Progenitor cell of endocrine pancreas (in vitro differentiated cells): ENCODE data around the gene TMEM120B. TPM values are rescaled to one million over a fixed set of nuclear protein-coding genes. Genes with fewer than 3 reads are reported as not detected.
A peak's percentile ranks its signal among the peaks of the same experiment; 100 is the strongest.

Experiments used
- DNase-seq: peaks from one replicate; pipeline ENCODE4 v3.0.0; 2021; ENCODE audit warnings: low spot score; ENCODE audit not compliant: unreplicated experiment
- H3K27ac Mint-ChIP-seq: 2 replicates; pipeline ENCODE4 v1.8.0; 2021; ENCODE audit warnings: mild to moderate bottlenecking, moderate library complexity, mixed read lengths
- H3K27me3 Mint-ChIP-seq: 2 replicates; pipeline ENCODE4 v1.8.0; 2021; ENCODE audit warnings: mixed read lengths
- H3K36me3 Mint-ChIP-seq: 2 replicates; pipeline ENCODE4 v1.8.0; 2022; ENCODE audit warnings: mixed read lengths; ENCODE audit not compliant: insufficient read depth
- H3K4me1 Mint-ChIP-seq: 2 replicates; pipeline ENCODE4 v1.8.0; 2021; ENCODE audit warnings: low read depth, mixed read lengths
- H3K4me3 Mint-ChIP-seq: 2 replicates; pipeline ENCODE4 v1.8.0; 2021; ENCODE audit warnings: low read depth, mild to moderate bottlenecking, moderate library complexity, mixed read lengths
- H3K9me3 Mint-ChIP-seq: 2 replicates; pipeline ENCODE4 v1.8.0; 2021; ENCODE audit warnings: low read depth, mixed read lengths
- total RNA-seq: library from RNA; stranded (reverse); gene quantifications from 2 replicates; pipeline ENCODE4 v1.2.1, GENCODE V29; 2021
- TF ChIP-seq, protein P1 (sequence below): fragments of 200-600 bp; sonication (generic); IDR thresholded peaks from one replicate; pipeline ENCODE4 v1.5.0; 2021; ENCODE audit warnings: antibody characterized with exemption, mild to moderate bottlenecking; ENCODE audit not compliant: unreplicated experiment

Gene TMEM120B
- total RNA-seq, 1 donor from 2014 or later: 16.1 TPM

DNA sequence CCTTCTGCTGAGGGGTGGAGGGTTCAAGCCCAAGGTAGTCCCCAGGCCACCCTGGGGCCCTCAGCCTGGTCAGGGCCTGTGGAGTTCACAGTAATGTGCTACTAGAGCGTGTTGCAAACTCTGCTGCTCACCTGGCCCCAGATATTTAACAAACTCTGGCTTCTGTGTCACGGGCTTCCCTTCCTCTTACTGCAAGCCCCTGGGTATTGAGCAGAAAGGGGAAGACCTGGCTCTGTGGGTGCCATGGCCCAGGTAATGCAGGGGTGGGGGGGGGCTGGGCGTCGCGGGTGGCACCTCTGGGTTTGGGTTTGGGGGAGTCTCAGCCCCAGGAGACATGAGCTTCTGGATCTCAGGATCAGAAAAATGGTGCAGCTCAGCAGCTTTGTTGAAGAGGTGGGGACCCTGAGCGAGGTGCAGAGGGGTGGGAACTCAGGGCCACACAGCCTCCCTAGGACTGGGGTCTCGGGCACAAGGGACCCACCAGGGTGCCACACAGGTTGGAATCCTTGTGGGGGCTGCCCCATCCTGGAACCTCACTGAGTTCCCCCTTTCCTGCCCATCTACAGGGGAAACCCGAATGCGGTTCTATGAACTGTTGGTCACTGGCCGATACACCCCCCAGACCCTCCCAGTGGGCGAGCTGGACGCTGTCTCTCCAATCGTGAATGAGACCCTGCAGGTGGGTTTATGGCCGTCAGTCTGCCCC lies 95.2 kb downstream of the TMEM120B start:
- Mint-ChIP-seq H3K27ac (no peak overlapping the region), H3K9me3 (no peaks in the 10 kb centered on the region), H3K27me3 (no peaks in the 10 kb centered on the region), H3K4me3 (no peak overlapping the region), H3K4me1 (peaks cover 25% of the 10 kb centered on the region), H3K36me3 (peaks cover 13% of the 10 kb centered on the region)
- TF ChIP-seq, protein P1, sequence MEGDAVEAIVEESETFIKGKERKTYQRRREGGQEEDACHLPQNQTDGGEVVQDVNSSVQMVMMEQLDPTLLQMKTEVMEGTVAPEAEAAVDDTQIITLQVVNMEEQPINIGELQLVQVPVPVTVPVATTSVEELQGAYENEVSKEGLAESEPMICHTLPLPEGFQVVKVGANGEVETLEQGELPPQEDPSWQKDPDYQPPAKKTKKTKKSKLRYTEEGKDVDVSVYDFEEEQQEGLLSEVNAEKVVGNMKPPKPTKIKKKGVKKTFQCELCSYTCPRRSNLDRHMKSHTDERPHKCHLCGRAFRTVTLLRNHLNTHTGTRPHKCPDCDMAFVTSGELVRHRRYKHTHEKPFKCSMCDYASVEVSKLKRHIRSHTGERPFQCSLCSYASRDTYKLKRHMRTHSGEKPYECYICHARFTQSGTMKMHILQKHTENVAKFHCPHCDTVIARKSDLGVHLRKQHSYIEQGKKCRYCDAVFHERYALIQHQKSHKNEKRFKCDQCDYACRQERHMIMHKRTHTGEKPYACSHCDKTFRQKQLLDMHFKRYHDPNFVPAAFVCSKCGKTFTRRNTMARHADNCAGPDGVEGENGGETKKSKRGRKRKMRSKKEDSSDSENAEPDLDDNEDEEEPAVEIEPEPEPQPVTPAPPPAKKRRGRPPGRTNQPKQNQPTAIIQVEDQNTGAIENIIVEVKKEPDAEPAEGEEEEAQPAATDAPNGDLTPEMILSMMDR: no peak
- DNase-seq: no peak

DNA sequence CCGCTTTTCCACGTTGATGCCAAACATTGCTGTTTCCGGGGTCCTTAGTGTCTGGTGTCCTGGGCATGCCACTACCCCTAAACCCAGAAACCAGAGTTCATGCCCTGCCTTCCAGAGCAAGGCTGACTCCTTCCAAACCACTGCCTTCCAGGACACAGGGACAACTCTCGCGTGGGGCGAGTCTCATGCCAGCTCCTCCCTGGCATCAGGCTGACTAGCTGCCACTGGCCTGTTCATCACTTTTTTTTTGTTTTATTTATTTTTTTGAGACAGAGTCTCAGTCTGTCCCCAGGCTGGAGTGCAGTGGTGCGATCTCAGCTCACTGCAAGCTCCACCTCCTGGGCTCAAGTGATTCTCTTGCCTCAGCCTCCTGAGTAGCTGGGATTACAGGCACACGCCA lies 96.1 kb downstream of the TMEM120B start:
- no peak overlapping the region for H3K27ac Mint-ChIP-seq
- no peak overlapping the region for H3K4me3 Mint-ChIP-seq
- no peak for DNase-seq
- TF ChIP-seq, protein P1: no peak
- H3K9me3 Mint-ChIP-seq: no peaks in the 10 kb centered on the region
- peaks cover 13% of the 10 kb centered on the region for H3K36me3 Mint-ChIP-seq
- H3K4me1 Mint-ChIP-seq: peaks cover 28% of the 10 kb centered on the region
- no peaks in the 10 kb centered on the region for H3K27me3 Mint-ChIP-seq

DNA sequence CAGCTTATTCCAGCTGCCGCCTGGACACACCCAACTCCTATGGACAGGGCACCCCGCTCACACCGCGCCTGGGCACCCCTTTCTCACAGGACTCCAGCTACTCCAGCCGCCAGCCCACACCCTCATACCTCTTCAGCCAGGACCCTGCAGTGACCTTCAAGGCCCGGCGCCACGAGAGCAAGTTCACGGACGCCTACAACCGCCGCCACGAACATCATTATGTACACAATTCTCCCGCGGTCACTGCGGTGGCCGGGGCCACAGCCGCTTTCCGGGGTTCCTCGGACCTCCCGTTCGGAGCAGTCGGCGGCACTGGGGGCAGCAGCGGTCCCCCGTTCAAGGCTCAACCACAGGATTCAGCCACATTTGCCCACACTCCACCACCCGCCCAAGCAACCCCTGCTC lies 97.2 kb downstream of the TMEM120B start:
- Mint-ChIP-seq H3K4me1 (peaks cover 29% of the 10 kb centered on the region), H3K27me3 (no peaks in the 10 kb centered on the region), H3K27ac (no peak overlapping the region), H3K9me3 (no peaks in the 10 kb centered on the region), H3K36me3 (peaks cover 13% of the 10 kb centered on the region), H3K4me3 (no peak overlapping the region)
- TF ChIP-seq, protein P1: no peak
- no peak for DNase-seq

DNA sequence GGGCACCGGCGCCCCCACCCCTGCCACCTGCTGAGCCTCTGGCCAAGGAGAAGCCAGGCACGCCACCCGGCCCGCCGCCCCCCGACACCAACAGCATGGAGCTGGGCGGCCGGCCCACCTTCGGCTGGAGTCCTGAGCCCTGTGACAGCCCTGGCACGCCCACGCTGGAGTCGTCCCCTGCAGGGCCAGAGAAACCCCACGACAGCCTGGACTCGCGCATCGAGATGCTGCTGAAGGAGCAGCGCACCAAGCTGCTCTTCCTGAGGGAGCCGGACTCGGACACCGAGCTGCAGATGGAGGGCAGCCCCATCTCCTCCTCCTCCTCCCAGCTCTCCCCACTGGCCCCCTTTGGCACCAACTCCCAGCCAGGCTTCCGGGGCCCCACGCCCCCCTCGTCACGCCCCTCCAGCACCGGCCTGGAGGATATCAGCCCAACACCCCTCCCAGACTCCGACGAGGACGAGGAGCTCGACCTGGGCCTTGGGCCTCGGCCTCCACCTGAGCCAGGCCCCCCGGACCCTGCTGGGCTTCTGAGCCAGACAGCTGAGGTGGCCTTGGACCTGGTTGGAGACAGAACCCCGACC lies 97.8 kb downstream of the TMEM120B start:
- DNase-seq: no peak
- Mint-ChIP-seq H3K27me3 (no peaks in the 10 kb centered on the region), H3K9me3 (no peaks in the 10 kb centered on the region), H3K4me1 (peaks cover 29% of the 10 kb centered on the region), H3K27ac (no peak overlapping the region), H3K4me3 (no peak overlapping the region), H3K36me3 (peaks cover 13% of the 10 kb centered on the region)
- TF ChIP-seq, protein P1: no peak

DNA sequence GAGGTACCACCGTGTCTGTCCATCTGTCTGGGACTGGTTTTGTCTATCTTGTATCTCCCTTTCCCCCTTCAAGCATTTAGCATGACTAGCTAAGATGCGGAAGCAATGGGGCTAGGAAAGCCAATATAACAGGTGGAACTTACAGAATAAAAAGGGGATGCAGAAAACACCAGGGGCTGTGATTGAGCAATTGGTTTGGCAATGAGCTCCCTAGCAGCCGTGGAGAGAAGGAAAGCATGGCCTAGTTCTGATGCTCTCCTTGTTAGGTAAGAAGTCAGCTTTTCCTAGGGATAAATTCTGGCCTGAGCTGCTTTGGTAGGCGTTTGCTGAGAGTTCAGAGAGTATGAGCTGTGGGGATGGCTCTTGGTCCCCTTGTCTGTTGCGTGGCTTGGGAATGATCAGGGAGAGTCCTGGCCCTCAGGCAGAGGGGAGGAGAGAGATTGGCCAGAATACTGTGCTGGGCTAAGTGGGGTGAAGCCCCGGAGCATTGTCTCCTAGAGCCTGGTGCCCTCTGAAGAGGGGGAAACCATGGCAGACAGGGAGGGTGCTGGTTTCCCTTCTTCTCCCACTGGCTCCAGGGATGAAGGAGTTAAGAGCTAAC lies 98.4 kb downstream of the TMEM120B start:
- Mint-ChIP-seq H3K36me3 (peaks cover 15% of the 10 kb centered on the region), H3K4me3 (peak overlapping the region; percentile 65), H3K27me3 (no peaks in the 10 kb centered on the region), H3K27ac (no peak overlapping the region), H3K4me1 (peaks cover 26% of the 10 kb centered on the region), H3K9me3 (no peaks in the 10 kb centered on the region)
- no peak for DNase-seq
- TF ChIP-seq, protein P1: no peak
